ENCODE measurements around the gene WNK1. TPM values are rescaled to one million over a fixed set of nuclear protein-coding genes. Genes with fewer than 3 reads are reported as not detected.

Gene WNK1
- total RNA-seq, 1 donor from 2014 or later, result 57.7 TPM

GRCh38 chr12:802242-803120 is 50.1 kb downstream of the WNK1 start:
- no peak for TF ChIP-seq CTCF (IDR thresholded peaks at IDR 0.05; ENCODE audit: insufficient read depth, low read length, severe bottlenecking)
- H3K36me3 ChIP-seq (ENCODE audit: control insufficient read depth, insufficient read depth, low read length), result no peaks in the 10 kb centered on the region
- FAIRE-seq, result no peak

GRCh38 chr12:805022-805632 is 52.7 kb downstream of the WNK1 start:
- TF ChIP-seq CTCF (IDR thresholded peaks at IDR 0.05; ENCODE audit: insufficient read depth, low read length, severe bottlenecking), result no peak
- FAIRE-seq (no peak), DNase-seq (ENCODE audit: low read depth) (no peak)
- Histone ChIP-seq H3K27me3 (ENCODE audit: control insufficient read depth, insufficient read depth, low read length) (no peaks in the 10 kb centered on the region), H3K4me3 (ENCODE audit: low read depth, low read length) (no peak overlapping the region), H3K36me3 (ENCODE audit: control insufficient read depth, insufficient read depth, low read length) (no peaks in the 10 kb centered on the region)

More at GRCh38 chr12:802242-803120, 50.1 kb downstream of the WNK1 start:
- Histone ChIP-seq H3K4me3 (ENCODE audit: low read depth, low read length) (no peak overlapping the region), H3K27me3 (ENCODE audit: control insufficient read depth, insufficient read depth, low read length) (no peaks in the 10 kb centered on the region)
- no peak for DNase-seq (ENCODE audit: low read depth)

GRCh38 chr12:806200-806791 is 53.9 kb downstream of the WNK1 start:
- H3K36me3 ChIP-seq (ENCODE audit: control insufficient read depth, insufficient read depth, low read length), result no peaks in the 10 kb centered on the region
- no peak overlapping the region for H3K4me3 ChIP-seq (ENCODE audit: low read depth, low read length)
- H3K27me3 ChIP-seq (ENCODE audit: control insufficient read depth, insufficient read depth, low read length), result no peaks in the 10 kb centered on the region
- FAIRE-seq (no peak), DNase-seq (ENCODE audit: low read depth) (no peak)
- no peak for TF ChIP-seq CTCF (IDR thresholded peaks at IDR 0.05; ENCODE audit: insufficient read depth, low read length, severe bottlenecking)

GRCh38 chr12:807041-807735 is 54.8 kb downstream of the WNK1 start:
- FAIRE-seq, result no peak
- DNase-seq (ENCODE audit: low read depth), result no peak
- no peak for TF ChIP-seq CTCF (IDR thresholded peaks at IDR 0.05; ENCODE audit: insufficient read depth, low read length, severe bottlenecking)

GRCh38 chr12:810116-810515 is 57.7 kb downstream of the WNK1 start:
- TF ChIP-seq CTCF (IDR thresholded peaks at IDR 0.05; ENCODE audit: insufficient read depth, low read length, severe bottlenecking), result no peak
- FAIRE-seq, result no peak
- H3K4me3 ChIP-seq (ENCODE audit: low read depth, low read length), result no peak overlapping the region

More at GRCh38 chr12:807041-807735, 54.8 kb downstream of the WNK1 start:
- Histone ChIP-seq H3K36me3 (ENCODE audit: control insufficient read depth, insufficient read depth, low read length) (no peaks in the 10 kb centered on the region), H3K27me3 (ENCODE audit: control insufficient read depth, insufficient read depth, low read length) (no peaks in the 10 kb centered on the region), H3K4me3 (ENCODE audit: low read depth, low read length) (no peak overlapping the region)

More at GRCh38 chr12:810116-810515, 57.7 kb downstream of the WNK1 start:
- no peak for DNase-seq (ENCODE audit: low read depth)
- H3K27me3 ChIP-seq (ENCODE audit: control insufficient read depth, insufficient read depth, low read length), result no peaks in the 10 kb centered on the region
- peaks cover 5% of the 10 kb centered on the region for H3K36me3 ChIP-seq (ENCODE audit: control insufficient read depth, insufficient read depth, low read length)
